Measurements from ENCODE around the gene ENDOV.
"Not testable (repeated sequence)": the region's sequence is repeated elsewhere in the genome, so short reads cannot be mapped to it uniquely, and the experiment has no call there.

Gene ENDOV

GRCh38 chr17:80389011-80389995 is 25.7 kb upstream of the ENDOV start:
- no peak for DNase-seq

DNA sequence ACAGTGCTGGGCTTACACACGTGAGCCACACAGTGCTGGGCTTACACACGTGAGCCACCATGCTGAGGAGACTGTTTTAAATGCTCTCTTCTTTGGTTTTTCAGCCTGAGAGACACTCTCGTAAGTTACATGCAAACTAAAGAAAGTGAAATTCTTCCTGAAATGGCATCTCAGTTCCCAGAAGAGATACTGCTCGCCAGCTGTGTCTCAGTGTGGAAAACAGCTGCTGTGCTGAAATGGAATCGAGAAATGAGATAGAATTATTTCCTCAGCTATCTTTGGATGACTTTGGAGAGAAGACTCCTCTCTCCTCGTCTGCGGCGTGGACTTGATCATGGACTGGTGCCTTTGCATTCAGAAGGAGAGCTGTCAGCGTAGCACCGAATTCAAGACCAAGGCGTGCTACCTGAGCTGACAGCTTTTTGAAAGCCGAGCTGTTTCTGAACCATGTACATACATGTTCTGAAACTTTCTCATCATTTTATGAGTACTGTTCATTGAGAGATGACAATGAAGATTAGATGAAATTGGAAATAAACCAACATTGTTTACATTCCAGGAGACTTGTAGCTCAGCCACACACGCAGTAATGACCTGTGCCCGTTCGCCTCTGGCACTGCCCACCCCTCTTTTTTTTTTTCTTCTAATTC is 21.6 kb upstream of the ENDOV start:
- DNase-seq, result no peak

GRCh38 chr17:80393961-80394360 is 21.0 kb upstream of the ENDOV start:
- no peak for DNase-seq

- DNase-seq, result no peak
These were observed 20.2 kb upstream of the ENDOV start for GRCh38 chr17:80394629-80395216.

GRCh38 chr17:80395402-80396151 is 19.4 kb upstream of the ENDOV start:
- no peak for DNase-seq

- no peak for DNase-seq
These were observed 18.6 kb upstream of the ENDOV start for GRCh38 chr17:80396157-80397033.

- DNase-seq, result no peak
These were observed 18.0 kb upstream of the ENDOV start for GRCh38 chr17:80397034-80397387.

DNA sequence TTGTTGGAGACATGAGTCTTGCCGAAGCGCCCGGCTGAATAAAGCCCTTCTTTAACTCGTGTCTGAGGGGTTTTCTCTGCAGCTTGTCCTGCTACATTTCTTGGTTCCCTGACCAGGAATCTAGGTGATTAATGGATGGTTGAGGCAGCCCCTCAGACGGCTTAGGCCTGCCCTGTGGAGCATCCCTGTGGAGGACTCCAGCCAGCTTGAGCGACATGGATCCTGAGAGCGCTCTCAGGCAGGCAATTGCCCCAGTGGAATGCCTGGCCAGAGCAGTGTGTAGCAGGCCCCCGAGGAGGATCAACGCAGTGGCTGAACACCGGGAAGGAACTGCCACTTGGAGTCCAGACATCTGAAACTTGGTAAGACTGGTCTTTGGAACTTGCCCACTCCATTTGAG is 17.3 kb upstream of the ENDOV start:
- no peak for DNase-seq

DNA sequence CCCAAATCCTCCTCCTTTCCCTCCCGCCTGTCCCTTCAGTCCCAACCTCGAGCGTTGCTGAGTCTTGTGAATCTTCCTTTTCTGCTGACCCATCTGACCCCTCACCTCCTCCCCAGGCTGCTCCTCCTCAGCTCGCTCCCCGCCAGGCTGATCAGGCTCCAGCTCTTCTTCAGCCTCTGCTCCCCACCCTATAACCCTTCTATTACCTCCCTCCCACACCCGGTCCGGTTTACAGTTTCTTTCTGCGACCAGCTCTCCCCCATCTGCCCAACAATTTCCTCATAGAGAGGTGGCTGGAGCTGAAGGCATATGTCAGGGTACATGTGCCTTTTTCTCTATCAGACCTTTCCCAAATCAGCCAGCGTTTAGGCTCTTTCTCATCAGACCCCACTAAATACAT is 13.9 kb upstream of the ENDOV start:
- not testable (repeated sequence) for DNase-seq

- not testable (repeated sequence) for DNase-seq
These were observed 12.9 kb upstream of the ENDOV start for GRCh38 chr17:80402102-80402501.

GRCh38 chr17:80402959-80403358 is 12.0 kb upstream of the ENDOV start:
- no peak for DNase-seq

- DNase-seq, result no peak
These were observed 8.8 kb upstream of the ENDOV start for GRCh38 chr17:80406146-80406545.

DNA sequence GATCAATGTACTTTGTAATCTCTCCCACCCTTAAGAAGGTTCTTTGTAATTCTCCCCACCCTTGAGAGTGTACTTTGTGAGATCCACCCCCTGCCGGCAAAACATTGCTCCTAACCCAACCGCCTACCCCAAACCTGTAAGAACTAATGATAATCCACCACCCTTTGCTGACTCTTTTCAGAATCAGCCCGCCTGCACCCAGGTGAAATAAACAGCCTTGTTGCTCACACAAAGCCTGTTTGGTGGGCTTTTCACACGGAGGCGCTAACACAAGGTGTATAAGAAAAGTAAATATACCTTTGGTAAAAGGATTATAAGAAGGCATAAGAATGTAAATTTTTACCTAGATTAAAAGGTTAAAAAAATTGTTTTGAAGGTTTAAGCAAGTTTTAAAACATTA is 7.0 kb upstream of the ENDOV start:
- DNase-seq, result not testable (repeated sequence)

DNA sequence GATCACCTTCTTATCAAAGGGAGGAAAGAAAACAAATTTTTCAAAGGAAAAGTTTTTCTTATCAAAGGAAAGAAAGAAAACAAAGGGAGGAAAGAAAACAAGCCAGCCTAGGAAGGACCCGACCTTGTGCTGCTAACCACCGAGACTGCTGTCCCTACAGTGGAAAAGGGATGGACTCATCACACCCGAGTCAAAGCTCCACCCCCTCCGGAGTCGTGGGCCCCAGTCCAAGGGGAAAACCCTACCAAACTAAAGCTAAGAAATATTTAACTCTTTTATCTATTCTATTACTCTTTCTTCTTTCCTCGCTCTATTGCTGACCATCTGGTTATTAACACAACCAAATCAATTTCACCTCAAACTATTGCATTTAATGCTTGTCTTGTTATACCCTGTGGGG is 6.1 kb upstream of the ENDOV start:
- DNase-seq, result no peak

- DNase-seq, result no peak
These were observed 5.3 kb upstream of the ENDOV start for GRCh38 chr17:80409626-80410025.

DNA sequence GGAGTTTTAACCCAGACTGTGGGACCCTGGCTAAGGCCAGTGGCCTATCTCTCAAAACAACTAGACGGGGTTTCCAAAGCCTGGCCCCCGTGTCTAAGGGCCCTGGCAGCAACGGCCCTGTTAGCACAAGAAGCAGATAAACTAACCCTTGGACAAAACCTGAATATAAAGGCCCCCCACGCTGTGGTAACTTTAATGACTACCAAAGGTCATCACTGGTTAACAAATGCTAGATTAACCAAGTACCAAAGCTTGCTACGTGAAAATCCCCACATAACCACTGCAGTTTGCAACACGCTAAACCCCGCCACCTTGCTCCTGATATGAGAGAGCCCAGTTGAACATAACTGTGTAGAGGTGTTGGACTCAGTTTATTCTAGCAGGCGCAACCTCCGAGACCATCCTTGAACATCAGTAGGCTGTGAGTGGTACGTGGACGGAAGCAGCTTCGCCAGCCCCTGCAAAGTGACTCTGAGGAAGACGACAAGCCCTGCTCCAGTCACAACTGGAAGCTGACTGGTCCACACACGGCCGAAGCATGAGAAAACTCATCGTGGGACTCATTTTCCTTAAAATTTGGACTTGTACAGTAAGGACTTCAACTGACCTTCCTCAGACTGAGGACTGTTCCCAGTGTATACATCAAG is 4.4 kb upstream of the ENDOV start:
- DNase-seq, result not testable (repeated sequence)

GRCh38 chr17:80413771-80414507 is 1.0 kb upstream of the ENDOV start:
- DNase-seq, result no peak

DNA sequence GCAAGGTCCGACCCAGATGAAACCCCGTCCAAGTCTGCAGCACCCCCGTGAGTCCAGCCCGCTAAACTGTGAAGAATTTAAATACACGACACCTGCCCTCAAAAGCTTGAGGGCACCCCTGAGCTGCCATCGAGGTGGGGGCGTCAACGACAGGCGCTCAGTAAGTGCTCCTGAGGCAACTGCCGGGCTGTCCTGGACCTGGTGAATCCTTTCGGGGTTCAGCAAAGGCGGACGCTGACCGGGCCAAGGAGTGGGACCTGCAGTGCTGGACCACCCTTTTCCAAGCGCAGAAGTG is 512 bp upstream of the ENDOV start:
- no peak for DNase-seq

DNA sequence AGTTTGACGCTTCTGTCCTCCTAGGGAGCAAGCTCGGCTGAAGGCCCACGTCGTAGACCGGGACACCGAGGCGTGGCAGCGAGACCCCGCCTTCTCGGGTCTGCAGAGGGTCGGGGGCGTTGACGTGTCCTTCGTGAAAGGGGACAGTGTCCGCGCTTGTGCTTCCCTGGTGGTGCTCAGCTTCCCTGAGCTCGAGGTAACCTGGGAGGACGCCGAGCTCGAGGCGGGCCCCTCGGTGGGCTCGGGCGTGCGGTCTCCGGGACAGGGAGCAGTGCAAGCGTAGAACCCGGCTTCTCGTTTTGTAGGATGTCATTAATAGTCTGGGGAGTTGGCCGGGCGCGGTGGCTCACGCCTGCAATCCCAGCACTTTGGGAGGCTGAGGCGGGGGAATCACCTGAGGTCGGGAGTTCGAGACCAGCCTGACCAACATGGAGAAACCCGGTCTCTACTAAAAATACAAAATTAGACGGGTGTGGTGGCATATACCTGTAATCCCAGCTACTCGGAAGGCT is 715 bp downstream of the ENDOV start:
- DNase-seq, result no peak

DNA sequence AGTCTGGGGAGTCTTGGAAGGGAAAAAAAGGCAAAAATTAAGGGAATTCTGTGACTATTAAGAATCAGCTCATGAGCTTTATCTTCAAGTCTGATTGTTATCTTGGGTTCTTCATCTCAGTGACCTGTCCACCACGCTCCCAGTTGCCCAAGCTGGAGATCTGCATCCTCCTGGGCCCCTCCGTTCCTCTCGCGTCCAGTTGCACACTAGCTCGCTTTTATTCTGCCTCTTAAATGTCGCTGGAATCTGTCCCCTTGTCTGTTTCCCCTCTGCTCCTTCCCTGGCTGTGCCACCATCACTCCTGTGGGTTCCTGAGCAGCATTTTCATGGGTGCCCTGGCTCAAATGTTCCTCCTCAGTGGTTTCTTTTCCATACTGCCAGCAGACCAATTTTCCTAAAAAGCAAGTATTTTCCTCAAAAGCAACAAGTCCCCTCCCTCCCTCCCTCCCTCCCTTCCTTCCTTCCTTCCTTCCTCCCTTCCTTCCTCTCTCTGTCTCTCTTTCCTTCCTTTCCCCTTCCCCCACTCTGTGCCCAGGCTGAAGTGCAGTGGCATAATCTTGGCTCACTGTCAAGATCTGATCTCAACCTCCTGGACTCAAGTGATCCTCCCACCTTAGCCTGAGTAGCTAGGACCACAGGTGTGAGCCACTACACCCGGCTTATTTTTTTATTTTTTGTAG is 1.4 kb downstream of the ENDOV start:
- no peak for DNase-seq

All from DMS153 (cell line).